IMR-90 (cell line): ENCODE results near the gene CDC42BPA. TPM values are rescaled to one million over a fixed set of nuclear protein-coding genes. Genes with fewer than 3 reads are reported as not detected.

Source experiments
- ATAC-seq: fragments of 200-7000 bp; cut with Tn5 transposase; 2 replicates; pipeline ENCODE4 v1.9.1; 2020; ENCODE audit warnings: low read depth, mild to moderate bottlenecking, moderate library complexity
- BruUV-seq: library from RNA; stranded (reverse); fragments of 400-500 nt; replicated peaks from 2 replicates; lab custom pipeline; 2021; lab: Mats Ljungman, UMichigan
- CTCF ChIA-PET: fragments of 300-600 bp; formaldehyde crosslinking; extraction: SDS; loops from one replicate; lab custom pipeline; 2021; ENCODE audit warnings: antibody characterized with exemption; lab: Yijun Ruan, JAX
- POLR2A ChIA-PET: fragments of 300-600 bp; sonication (Branson Sonifier 250); formaldehyde crosslinking; loops from one replicate; lab custom pipeline; 2022; ENCODE audit warnings: antibody characterized with exemption; ENCODE audit not compliant: unreplicated experiment; lab: Charles Lee
- DNase-seq: peaks from one replicate; pipeline ENCODE4 v3.0.0; 2013
- H2AFZ ChIP-seq: replicated peaks from 2 replicates; pipeline ENCODE3; 2013; ENCODE audit warnings: low read length, mild to moderate bottlenecking; ENCODE audit not compliant: poor library complexity
- H2AK5ac ChIP-seq: 2 replicates; pipeline ENCODE4 v1.6.1; 2013; ENCODE audit warnings: low read depth, low read length, inconsistent platforms
- H2AK9ac ChIP-seq: replicated peaks from 2 replicates; pipeline ENCODE3; 2013; ENCODE audit warnings: mild to moderate bottlenecking, low read depth, low read length, moderate library complexity; ENCODE audit not compliant: poor library complexity
- H2BK120ac ChIP-seq: 2 replicates; pipeline ENCODE4 v1.6.1; 2013; ENCODE audit warnings: low read depth, low read length, inconsistent platforms
- H2BK15ac ChIP-seq: 3 replicates; pipeline ENCODE4 v1.6.1; 2013; ENCODE audit warnings: low read depth, low read length, inconsistent platforms
- H2BK20ac ChIP-seq: 2 replicates; pipeline ENCODE4 v1.6.1; 2013; ENCODE audit warnings: low read depth, mild to moderate bottlenecking, inconsistent platforms, low read length, moderate library complexity
- H2BK5ac ChIP-seq: 2 replicates; pipeline ENCODE4 v1.6.1; 2013; ENCODE audit warnings: mild to moderate bottlenecking, low read depth, low read length, inconsistent platforms; ENCODE audit not compliant: poor library complexity, severe bottlenecking
- H3K14ac ChIP-seq: replicated peaks from 2 replicates; pipeline ENCODE4 v1.6.1; 2013; ENCODE audit warnings: low read depth, low read length, inconsistent platforms
- H3K18ac ChIP-seq: 2 replicates; pipeline ENCODE4 v1.6.1; 2013; ENCODE audit warnings: low read depth, low read length, control low read depth
- H3K23ac ChIP-seq: 2 replicates; pipeline ENCODE4 v1.6.1; 2013; ENCODE audit warnings: low read depth, low read length, inconsistent platforms
- H3K27ac ChIP-seq: 2 replicates; pipeline ENCODE4 v1.5.1; 2013; ENCODE audit warnings: mild to moderate bottlenecking, control low read depth, low read length; ENCODE audit not compliant: insufficient read depth
- H3K27me3 ChIP-seq: 2 replicates; pipeline ENCODE4 v1.6.1; 2013; ENCODE audit warnings: low read length; ENCODE audit not compliant: control insufficient read depth, insufficient read depth
- H3K36me3 ChIP-seq: 2 replicates; pipeline ENCODE4 v1.6.1; 2013; ENCODE audit warnings: low read length, mixed read lengths; ENCODE audit not compliant: control insufficient read depth, insufficient read depth
- H3K4ac ChIP-seq: 2 replicates; pipeline ENCODE4 v1.6.1; 2013; ENCODE audit warnings: low read depth, low read length, inconsistent platforms
- H3K4me1 ChIP-seq: 2 replicates; pipeline ENCODE4 v1.6.1; 2013; ENCODE audit warnings: low read length, mixed read lengths; ENCODE audit not compliant: control insufficient read depth, insufficient read depth
- H3K4me2 ChIP-seq: 2 replicates; pipeline ENCODE4 v1.6.1; 2013; ENCODE audit warnings: low read depth, mild to moderate bottlenecking, control low read depth, low read length, moderate library complexity
- H3K4me3 ChIP-seq: 2 replicates; pipeline ENCODE4 v1.5.1; 2013; ENCODE audit warnings: low read depth, mild to moderate bottlenecking, control low read depth, low read length, moderate library complexity; ENCODE audit not compliant: insufficient read depth
- H3K56ac ChIP-seq: 2 replicates; pipeline ENCODE4 v1.6.1; 2013; ENCODE audit warnings: low read length, inconsistent platforms; ENCODE audit not compliant: insufficient read depth; ENCODE audit errors: extremely low read depth
- H3K79me1 ChIP-seq, 2 experiments: 2 replicates each; pipeline ENCODE4 v1.6.1; 2013; ENCODE audit warnings: low read length in 2 of 2, inconsistent platforms in 1 of 2, low read depth in 1 of 2
- H3K9ac ChIP-seq: 2 replicates; pipeline ENCODE4 v1.6.1; 2013; ENCODE audit warnings: low read depth, low read length, control low read depth
- H3K9me1 ChIP-seq: 2 replicates; pipeline ENCODE4 v1.6.1; 2013; ENCODE audit warnings: low read length, inconsistent platforms; ENCODE audit not compliant: insufficient read depth
- H3K9me3 ChIP-seq: 2 replicates; pipeline ENCODE4 v1.6.1; 2013; ENCODE audit warnings: low read length; ENCODE audit not compliant: control insufficient read depth, insufficient read depth
- H4K20me1 ChIP-seq: 2 replicates; pipeline ENCODE4 v1.6.1; 2013; ENCODE audit warnings: low read length, inconsistent platforms; ENCODE audit not compliant: insufficient read depth
- H4K5ac ChIP-seq: 2 replicates; pipeline ENCODE4 v1.6.1; 2013; ENCODE audit warnings: mild to moderate bottlenecking, low read depth, low read length, control low read depth
- H4K8ac ChIP-seq, 2 experiments: 2 replicates each; pipeline ENCODE4 v1.6.1; 2013; ENCODE audit warnings: low read depth in 2 of 2, low read length in 2 of 2, control low read depth in 1 of 2, inconsistent platforms in 1 of 2
- H4K91ac ChIP-seq: 2 replicates; pipeline ENCODE4 v1.6.1; 2013; ENCODE audit warnings: low read depth, low read length, inconsistent platforms; ENCODE audit not compliant: insufficient read depth
- BHLHE40 ChIP-seq: fragments of 150-350 bp; IDR thresholded peaks from 2 replicates; pipeline ENCODE4 v1.6.1; 2016; ENCODE audit warnings: mild to moderate bottlenecking, low read depth, low read length
- CEBPB ChIP-seq: IDR thresholded peaks from 2 replicates; pipeline ENCODE4 v1.6.1; 2012; ENCODE audit warnings: low read depth, low read length, improper control_type of control experiment
- CHD1 ChIP-seq: IDR thresholded peaks from 2 replicates; pipeline ENCODE4 v1.6.1; 2012; ENCODE audit warnings: low read depth, low read length, improper control_type of control experiment
- FOS ChIP-seq: fragments of 150-350 bp; IDR thresholded peaks from 2 replicates; pipeline ENCODE4 v1.6.1; 2016; ENCODE audit warnings: low read depth, low read length
- MAZ ChIP-seq: IDR thresholded peaks from 2 replicates; pipeline ENCODE4 v1.6.1; 2012; ENCODE audit warnings: low read depth, mild to moderate bottlenecking, low read length, improper control_type of control experiment, moderate library complexity, borderline replicate concordance
- MXI1 ChIP-seq: IDR thresholded peaks from 2 replicates; pipeline ENCODE4 v1.6.1; 2012; ENCODE audit warnings: low read depth, mild to moderate bottlenecking, low read length, moderate library complexity, borderline replicate concordance
- NFE2L2 ChIP-seq: fragments of 150-350 bp; IDR thresholded peaks from 2 replicates; pipeline ENCODE4 v1.6.1; 2016; ENCODE audit warnings: low read depth, mild to moderate bottlenecking, low read length
- POLR2A ChIP-seq: IDR thresholded peaks from 2 replicates; pipeline ENCODE4 v1.6.1; 2012; ENCODE audit warnings: mild to moderate bottlenecking, low read depth, low read length
- USF2 ChIP-seq: fragments of 150-350 bp; IDR thresholded peaks from 2 replicates; pipeline ENCODE4 v1.6.1; 2017; ENCODE audit warnings: mild to moderate bottlenecking, antibody characterized with exemption, low read length, low read depth
- dilution Hi-C: fragments of 300-500 bp; cut with HindIII; formaldehyde crosslinking; loops from one replicate; pipeline ENCODE4 v1.14.3; 2018; ENCODE audit warnings: low sequenced_read_pairs; ENCODE audit not compliant: unreplicated experiment
- in situ Hi-C: fragments of 300-500 bp; cut with MboI; formaldehyde crosslinking; loops from 3 replicates; pipeline ENCODE4 v1.14.3; 2019; ENCODE audit warnings: low sequenced_read_pairs, inconsistent platforms, mixed read lengths
- intact Hi-C: fragments of 100-400 bp; cut with micrococcal nuclease; formaldehyde crosslinking; loops from 2 replicates; pipeline ENCODE4 v1.10.0; 2022
- polyA plus RNA-seq, 3 experiments: library from polyadenylated mRNA; depleted of rRNA; stranded (reverse); fragments of >200 nt; gene quantifications; 2 replicates each; pipeline ENCODE4 v1.2.3, GENCODE V29; 2012; ENCODE audit warnings: low replicate concordance in 1 of 3
- total RNA-seq: library from RNA; depleted of rRNA; stranded (reverse); fragments of >200 nt; gene quantifications from 2 replicates; pipeline ENCODE4 v1.2.3, GENCODE V29; 2012

CDC42BPA gene
- total and polyA plus RNA-seq, 2 of the 4 experiments (the other 2 are of a cell fraction), result 9.4 to 27.8 TPM

GRCh38 chr1:227049253-227049652 lies 269.0 kb downstream of the CDC42BPA start:
- Histone ChIP-seq H3K79me1 (no peaks in the 10 kb centered on the region), H2BK15ac (no peak overlapping the region), H3K36me3 (peaks cover 9% of the 10 kb centered on the region), H3K27ac (no peak overlapping the region), H3K56ac (no peak overlapping the region), H4K8ac (no peak overlapping the region), H3K18ac (no peak overlapping the region), H3K4me2 (no peak overlapping the region), H4K20me1 (no peaks in the 10 kb centered on the region), H2AFZ (no peak overlapping the region), H3K23ac (no peak overlapping the region), H3K9me3 (no peaks in the 10 kb centered on the region), H4K5ac (no peak overlapping the region), H3K4me1 (no peaks in the 10 kb centered on the region), H3K4me3 (no peak overlapping the region), H2AK5ac (no peak overlapping the region), H2AK9ac (no peak overlapping the region), H2BK120ac (no peak overlapping the region), H3K27me3 (no peaks in the 10 kb centered on the region), H3K4ac (no peak overlapping the region), H2BK20ac (no peak overlapping the region), H4K91ac (no peak overlapping the region), H2BK5ac (no peak overlapping the region), H3K9ac (no peak overlapping the region), H3K14ac (no peak overlapping the region), H3K9me1 (peaks cover 4% of the 10 kb centered on the region; the same call in 1 of the 2 replicates)
- in situ Hi-C loops, result no loop called here
- TF ChIP-seq USF2, result no peak
- no peak for TF ChIP-seq MAZ
- TF ChIP-seq BHLHE40, result no peak
- TF ChIP-seq FOS, result no peak
- TF ChIP-seq POLR2A, result no peak
- TF ChIP-seq MXI1, result no peak
- TF ChIP-seq CEBPB, result no peak
- TF ChIP-seq NFE2L2, result no peak
- no peak for TF ChIP-seq CHD1
- intact Hi-C loops, result no loop called here
- ATAC-seq (no peak), DNase-seq (no peak)
- dilution Hi-C loops, result no loop called here
- POLR2A ChIA-PET, result no interaction called here
- BruUV-seq, result no TSS peak
- CTCF ChIA-PET, result no interaction called here
